HG02642 (cell line): ENCODE data around the gene PTPRCAP.

Experiments
- ATAC-seq: cut with Tn5 transposase; IDR thresholded peaks from one replicate; pipeline ENCODE4 v1.9.1; 2021; ENCODE audit warnings: mild to moderate bottlenecking; ENCODE audit not compliant: unreplicated experiment, poor library complexity

Gene PTPRCAP

GRCh38 chr11:67400251-67400941 lies 37.1 kb downstream of the PTPRCAP start:
- no peak for ATAC-seq

GRCh38 chr11:67398661-67399563 lies 38.6 kb downstream of the PTPRCAP start:
- ATAC-seq, result no peak

- ATAC-seq, result no peak
These were observed 39.4 kb downstream of the PTPRCAP start for GRCh38 chr11:67397986-67398660.

- ATAC-seq, result no peak
These were observed 39.9 kb downstream of the PTPRCAP start for GRCh38 chr11:67397536-67397935.

- ATAC-seq, result no peak
These were observed 40.7 kb downstream of the PTPRCAP start for GRCh38 chr11:67396587-67397389.

GRCh38 chr11:67396259-67396581 lies 41.3 kb downstream of the PTPRCAP start:
- no peak for ATAC-seq

GRCh38 chr11:67395555-67396258 lies 41.8 kb downstream of the PTPRCAP start:
- ATAC-seq, result no peak

- ATAC-seq, result no peak
These were observed 43.5 kb downstream of the PTPRCAP start for GRCh38 chr11:67393990-67394389.

- ATAC-seq, result no peak
These were observed 44.0 kb downstream of the PTPRCAP start for GRCh38 chr11:67393437-67393836.

- ATAC-seq, result no peak
These were observed 45.2 kb downstream of the PTPRCAP start for GRCh38 chr11:67392183-67392715.

- peak; percentile 78 for ATAC-seq
These were observed 45.9 kb downstream of the PTPRCAP start, which contains the start of gene RAD9A for GRCh38 chr11:67391304-67392182. Gene RAD9A (plus strand): TSS chr11:67391986. CDS start chr11:67392045, 59 bp downstream.

GRCh38 chr11:67390947-67391303 lies 46.6 kb downstream of the PTPRCAP start:
- no peak for ATAC-seq

GRCh38 chr11:67389477-67389876 lies 48.0 kb downstream of the PTPRCAP start:
- no peak for ATAC-seq

GRCh38 chr11:67387518-67387917 lies 50.0 kb downstream of the PTPRCAP start:
- no peak for ATAC-seq

- ATAC-seq, result no peak
These were observed 50.4 kb downstream of the PTPRCAP start for GRCh38 chr11:67387069-67387468.
